HL-60 (cell line): Measurements from ENCODE around the gene GREB1.

Source experiments
- DNase-seq, 2 experiments: peaks; one replicate each; pipeline ENCODE4 v3.0.0-alpha.2; 2010 to 2020; ENCODE audit warnings: low read depth in 1 of 2, low spot score in 1 of 2
- H3K27ac ChIP-seq: fragments of 250-450 bp; sonication (Bioruptor Pico); replicated peaks from 2 replicates; pipeline ENCODE4 v1.5.1; 2020; ENCODE audit warnings: mild to moderate bottlenecking, moderate library complexity
- H3K27me3 ChIP-seq: fragments of 250-450 bp; sonication (Bioruptor Pico); 2 replicates; pipeline ENCODE4 v1.5.1; 2021; ENCODE audit warnings: mild to moderate bottlenecking, moderate library complexity; ENCODE audit not compliant: insufficient read depth, poor library complexity, severe bottlenecking
- H3K4me3 ChIP-seq: replicated peaks from 2 replicates; pipeline ENCODE4 v1.5.1; 2011; ENCODE audit warnings: mild to moderate bottlenecking, control low read depth, low read length; ENCODE audit not compliant: insufficient read depth
- GABPA ChIP-seq: IDR thresholded peaks from 2 replicates; pipeline ENCODE4 v1.6.1; 2012; ENCODE audit warnings: low read depth
- POLR2AphosphoS5 ChIP-seq: IDR thresholded peaks from 2 replicates; pipeline ENCODE4 v1.6.1; 2012; ENCODE audit warnings: low read depth
- SPI1 ChIP-seq: IDR thresholded peaks from 2 replicates; pipeline ENCODE4 v1.6.1; 2012; ENCODE audit warnings: low read depth, mild to moderate bottlenecking, borderline replicate concordance
- TF ChIP-seq, protein P1 (sequence below): IDR thresholded peaks from one replicate; pipeline ENCODE4 v1.5.1; 2011; ENCODE audit warnings: low read length, control low read depth, inconsistent platforms; ENCODE audit not compliant: insufficient read depth
- TF ChIP-seq, protein P2 (sequence below): IDR thresholded peaks from 2 replicates; pipeline ENCODE4 v1.6.1; 2012; ENCODE audit warnings: low read depth; ENCODE audit not compliant: insufficient replicate concordance

Gene GREB1

DNA sequence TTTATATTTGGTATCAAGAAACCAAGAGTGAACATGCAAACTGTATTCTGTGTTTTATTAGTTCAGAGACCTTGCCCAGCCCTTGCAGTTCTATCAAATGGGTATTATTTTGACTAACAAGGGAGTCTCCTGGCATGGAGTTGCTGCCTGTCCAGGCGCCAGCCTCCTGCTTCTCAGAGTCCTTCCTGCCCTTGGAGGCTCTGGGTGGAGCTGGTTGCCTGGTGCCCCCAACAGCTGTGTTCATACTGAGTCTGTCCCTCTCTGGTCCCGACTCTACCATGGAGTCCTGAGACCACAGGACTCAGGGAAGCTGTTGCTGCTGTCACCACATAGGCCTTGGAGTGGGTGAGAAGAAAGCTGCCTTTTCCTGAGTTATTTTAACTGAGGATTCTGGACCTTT, 26.3 kb upstream of the GREB1 start:
- H3K4me3 ChIP-seq = no peak overlapping the region
- DNase-seq = no peak
- no peak overlapping the region for H3K27ac ChIP-seq
- TF ChIP-seq GABPA (no peak), SPI1 (no peak), POLR2AphosphoS5 (no peak)
- TF ChIP-seq, protein P1, sequence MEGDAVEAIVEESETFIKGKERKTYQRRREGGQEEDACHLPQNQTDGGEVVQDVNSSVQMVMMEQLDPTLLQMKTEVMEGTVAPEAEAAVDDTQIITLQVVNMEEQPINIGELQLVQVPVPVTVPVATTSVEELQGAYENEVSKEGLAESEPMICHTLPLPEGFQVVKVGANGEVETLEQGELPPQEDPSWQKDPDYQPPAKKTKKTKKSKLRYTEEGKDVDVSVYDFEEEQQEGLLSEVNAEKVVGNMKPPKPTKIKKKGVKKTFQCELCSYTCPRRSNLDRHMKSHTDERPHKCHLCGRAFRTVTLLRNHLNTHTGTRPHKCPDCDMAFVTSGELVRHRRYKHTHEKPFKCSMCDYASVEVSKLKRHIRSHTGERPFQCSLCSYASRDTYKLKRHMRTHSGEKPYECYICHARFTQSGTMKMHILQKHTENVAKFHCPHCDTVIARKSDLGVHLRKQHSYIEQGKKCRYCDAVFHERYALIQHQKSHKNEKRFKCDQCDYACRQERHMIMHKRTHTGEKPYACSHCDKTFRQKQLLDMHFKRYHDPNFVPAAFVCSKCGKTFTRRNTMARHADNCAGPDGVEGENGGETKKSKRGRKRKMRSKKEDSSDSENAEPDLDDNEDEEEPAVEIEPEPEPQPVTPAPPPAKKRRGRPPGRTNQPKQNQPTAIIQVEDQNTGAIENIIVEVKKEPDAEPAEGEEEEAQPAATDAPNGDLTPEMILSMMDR = no peak
- TF ChIP-seq, protein P2, sequence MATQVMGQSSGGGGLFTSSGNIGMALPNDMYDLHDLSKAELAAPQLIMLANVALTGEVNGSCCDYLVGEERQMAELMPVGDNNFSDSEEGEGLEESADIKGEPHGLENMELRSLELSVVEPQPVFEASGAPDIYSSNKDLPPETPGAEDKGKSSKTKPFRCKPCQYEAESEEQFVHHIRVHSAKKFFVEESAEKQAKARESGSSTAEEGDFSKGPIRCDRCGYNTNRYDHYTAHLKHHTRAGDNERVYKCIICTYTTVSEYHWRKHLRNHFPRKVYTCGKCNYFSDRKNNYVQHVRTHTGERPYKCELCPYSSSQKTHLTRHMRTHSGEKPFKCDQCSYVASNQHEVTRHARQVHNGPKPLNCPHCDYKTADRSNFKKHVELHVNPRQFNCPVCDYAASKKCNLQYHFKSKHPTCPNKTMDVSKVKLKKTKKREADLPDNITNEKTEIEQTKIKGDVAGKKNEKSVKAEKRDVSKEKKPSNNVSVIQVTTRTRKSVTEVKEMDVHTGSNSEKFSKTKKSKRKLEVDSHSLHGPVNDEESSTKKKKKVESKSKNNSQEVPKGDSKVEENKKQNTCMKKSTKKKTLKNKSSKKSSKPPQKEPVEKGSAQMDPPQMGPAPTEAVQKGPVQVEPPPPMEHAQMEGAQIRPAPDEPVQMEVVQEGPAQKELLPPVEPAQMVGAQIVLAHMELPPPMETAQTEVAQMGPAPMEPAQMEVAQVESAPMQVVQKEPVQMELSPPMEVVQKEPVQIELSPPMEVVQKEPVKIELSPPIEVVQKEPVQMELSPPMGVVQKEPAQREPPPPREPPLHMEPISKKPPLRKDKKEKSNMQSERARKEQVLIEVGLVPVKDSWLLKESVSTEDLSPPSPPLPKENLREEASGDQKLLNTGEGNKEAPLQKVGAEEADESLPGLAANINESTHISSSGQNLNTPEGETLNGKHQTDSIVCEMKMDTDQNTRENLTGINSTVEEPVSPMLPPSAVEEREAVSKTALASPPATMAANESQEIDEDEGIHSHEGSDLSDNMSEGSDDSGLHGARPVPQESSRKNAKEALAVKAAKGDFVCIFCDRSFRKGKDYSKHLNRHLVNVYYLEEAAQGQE = no peak
- no peaks in the 10 kb centered on the region for H3K27me3 ChIP-seq

DNA sequence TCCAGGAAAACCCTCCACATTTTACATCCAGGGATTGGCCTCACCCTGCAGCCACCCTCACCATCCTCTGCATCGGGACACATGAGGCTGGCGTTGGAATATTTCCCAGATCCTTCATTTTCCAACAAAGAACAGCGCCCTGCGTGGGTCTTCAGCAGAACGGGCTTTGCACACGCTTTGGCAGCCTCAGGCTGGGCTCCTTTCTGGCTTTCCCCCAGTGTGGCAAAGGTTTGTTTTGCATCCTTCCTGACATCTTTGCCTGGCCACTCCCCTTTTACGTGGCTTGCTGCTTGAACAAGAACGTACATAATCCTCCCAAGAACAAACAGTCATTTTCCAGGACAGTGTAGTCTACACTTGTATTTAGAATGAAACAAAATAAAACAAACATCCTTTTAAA, 25.6 kb upstream of the GREB1 start:
- DNase-seq = no peak
- Histone ChIP-seq H3K27ac (no peak overlapping the region), H3K4me3 (no peak overlapping the region), H3K27me3 (no peaks in the 10 kb centered on the region)
- TF ChIP-seq, protein P2 = no peak
- TF ChIP-seq GABPA (no peak), SPI1 (no peak), POLR2AphosphoS5 (no peak)
- TF ChIP-seq, protein P1 = no peak

DNA sequence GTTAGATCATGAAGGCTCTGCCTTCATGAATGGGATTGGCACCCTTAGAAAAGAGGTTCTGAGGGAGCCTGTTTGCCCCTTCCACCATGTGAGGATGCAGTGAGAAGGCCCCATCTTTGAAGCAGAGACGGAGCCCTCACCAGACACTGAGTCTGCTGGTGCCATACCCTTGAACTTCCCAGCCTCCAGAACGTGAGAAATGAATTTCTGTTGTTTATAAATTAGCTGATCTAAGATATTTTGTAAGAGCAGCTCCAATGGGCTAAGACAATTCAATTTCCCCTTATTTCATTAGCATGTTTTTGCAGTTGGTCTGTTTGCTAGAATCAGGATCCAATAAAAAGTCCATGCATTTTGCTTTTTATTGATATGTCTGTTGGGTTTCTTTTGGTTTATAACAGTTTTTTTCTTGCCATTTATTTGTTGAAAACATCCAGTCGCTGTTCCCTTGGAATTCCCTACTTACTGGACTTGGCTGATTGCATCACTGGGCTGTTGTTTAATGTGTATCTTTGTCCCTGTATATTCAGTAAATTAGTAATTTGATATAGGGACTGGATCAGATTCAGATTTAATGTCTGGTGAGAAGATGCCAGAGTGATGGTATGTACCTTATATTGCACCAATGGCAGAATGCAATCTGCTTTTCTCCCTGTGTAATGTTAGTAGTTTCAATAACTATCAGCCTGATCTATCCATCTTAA, 24.0 kb upstream of the GREB1 start:
- TF ChIP-seq GABPA (no peak), SPI1 (no peak), POLR2AphosphoS5 (no peak)
- TF ChIP-seq, protein P1 = no peak
- TF ChIP-seq, protein P2 = no peak
- no peak for DNase-seq
- H3K4me3 ChIP-seq = no peak overlapping the region
- H3K27ac ChIP-seq = no peak overlapping the region
- H3K27me3 ChIP-seq = no peaks in the 10 kb centered on the region
